Pancreas (tissue), 10 donors: ENCODE results near the gene SPACDR. TPM values are rescaled to one million over a fixed set of nuclear protein-coding genes. Genes with fewer than 3 reads are reported as not detected.
A peak's percentile ranks its signal among the peaks of the same experiment; 100 is the strongest.

Source experiments
- ATAC-seq, 4 donors: fragments of 200-7000 bp; cut with Tn5 transposase; one replicate each; pipeline versions ENCODE4 v1.8.0 to v1.9.1; 2020; ENCODE audit warnings: mild to moderate bottlenecking in 4 of 4, moderate library complexity in 4 of 4
- DNase-seq, 6 donors: peaks; one replicate each; pipeline ENCODE4 v3.0.0-alpha.2; 2020
- FAIRE-seq: peaks from 2 replicates; lab custom pipeline; 2012; peaks lifted over from hg19 to GRCh38; lab: Jason Lieb, UNC
- H3K27ac ChIP-seq, 4 donors: fragments of 200-600 bp; sonication (generic); 1 replicate in 3 of 4; 2 replicates in 1 of 4; pipeline versions ENCODE4 v1.5.0 to v1.8.0; 2020
- H3K27me3 ChIP-seq, 4 donors: fragments of 200-600 bp; one replicate each; pipeline ENCODE4 v1.8.0; 2021
- H3K36me3 ChIP-seq, 3 donors: fragments of 200-600 bp; sonication (generic) in 1 of 3; one replicate each; pipeline versions ENCODE4 v1.5.0 to v1.8.0; 2020 to 2021
- H3K4me1 ChIP-seq, 3 donors: fragments of 200-600 bp; one replicate each; pipeline ENCODE4 v1.8.0; 2021
- H3K4me3 ChIP-seq, 4 donors: fragments of 200-600 bp; sonication (generic) in 2 of 4; one replicate each; pipeline versions ENCODE4 v1.5.0 to v1.8.0; 2020 to 2021
- H3K9me3 ChIP-seq, 4 donors: fragments of 200-600 bp; one replicate each; pipeline ENCODE4 v1.8.0; 2021
- CTCF ChIP-seq, 4 donors: fragments of 200-600 bp; sonication (generic) in 3 of 4; IDR thresholded peaks; one replicate each; pipeline versions ENCODE4 v1.5.0 to v1.8.0; 2021; ENCODE audit warnings: antibody characterized with exemption in 4 of 4
- WGBS, 2 donors: extraction: QIAGEN DNeasy Blood & Tissue Kit; methylation state at CpG; one replicate each; pipeline ENCODE4 v1.1.7; 2013; 5-methylcytosine and 5-hydroxymethylcytosine counted together
- intact Hi-C, 3 donors: fragments of 100-400 bp; cut with DNase I; formaldehyde crosslinking; loops; one replicate each; pipeline versions ENCODE4 v1.11.1 to v1.14.2; 2022
- polyA plus RNA-seq, 2 donors: library from polyadenylated mRNA; stranded (reverse); fragments of 200-250 nt; gene quantifications; one replicate each; pipeline ENCODE4 v1.2.3, GENCODE V29; 2013
- total RNA-seq, 6 donors: library from RNA; stranded (reverse); fragmentation: NEBNext Ultra II Directional in 4 of 6; extraction: Animal tissue kit (Norgen Biotek cat#: 25700) in 4 of 6; gene quantifications; one replicate each; pipeline versions ENCODE4 v1.2.1 to v1.2.4, GENCODE V29; 2021 to 2023
- donor health status: healthy with polysubstance abuse.
- donor health status: DM: no; HTN: no; CAD: no; lungs with moderate emphysema.
- donor health status: DM: no; HTN: no; CAD: no.
- donor health status: control.
- donor health status: control.
- donor health status: Bipolar disorder and iron deficiency.
- donor health status: DM: yes; HTN: yes; CAD: no.
- donor health status: DM: no; HTN: no; CAD: no.
- donor health status: DM: no; HTN: no; CAD: no.
- donor health status: DM: yes; HTN: yes; CAD: no.

SPACDR gene
- total and polyA plus RNA-seq, 8 donors, result 0.24 to 0.68 (median 0.31) TPM; not detected in 4

- Histone ChIP-seq H3K4me1 (no peaks in the 10 kb centered on the region), H3K4me3 (no peak overlapping the region), H3K27me3 (no peaks in the 10 kb centered on the region), H3K36me3 (no peaks in the 10 kb centered on the region), H3K9me3 (no peaks in the 10 kb centered on the region), H3K27ac (no peak overlapping the region)
- FAIRE-seq (no peak), ATAC-seq (peak; percentile 69 to 92 (median 88)), DNase-seq (peak in 1 of 6 donors; percentile 26)
- WGBS, 2 donors, result 39 to 49% methylated on average over 12 of the region's 12 CpGs
- peak in 3 of 4 donors; percentile 33 to 51 (median 38) for TF ChIP-seq CTCF (IDR thresholded peaks at IDR 0.05)
- intact Hi-C loops, result no loop called here
Measured at GRCh38 chr7:100407285-100408180, 56.5 kb downstream of the SPACDR start.

GRCh38 chr7:100406767-100407166 is 57.3 kb downstream of the SPACDR start:
- H3K27me3 ChIP-seq, result no peaks in the 10 kb centered on the region
- no peaks in the 10 kb centered on the region for H3K4me1 ChIP-seq
- ATAC-seq (peak in 1 of 4 donors; percentile 54), DNase-seq (no peak), FAIRE-seq (no peak)
- no peaks in the 10 kb centered on the region for H3K9me3 ChIP-seq
- intact Hi-C loops, result no loop called here
- TF ChIP-seq CTCF (IDR thresholded peaks at IDR 0.05), result no peak
- no peaks in the 10 kb centered on the region for H3K36me3 ChIP-seq
- no peak overlapping the region for H3K27ac ChIP-seq
- WGBS, 2 donors, result 41% methylated on average over 6 of the region's 6 CpGs
- H3K4me3 ChIP-seq, result no peak overlapping the region

Other genes with a start within 250 kb of the SPACDR start
- under 1 TPM in 2 of 6 donors, not detected in 4; 0.22 to 0.34 TPM for gene PVRIG, start 244.3 kb downstream of the SPACDR start, total RNA-seq
- under 1 TPM in 1 of 2 donors, not detected in 1; 0.09 TPM for gene PVRIG, start 244.3 kb downstream of the SPACDR start, polyA plus RNA-seq
- not detected for gene SPDYE3, start 156.6 kb downstream of the SPACDR start, total RNA-seq
- under 1 TPM; 0.08 to 0.09 TPM for gene SPDYE3, start 156.6 kb downstream of the SPACDR start, polyA plus RNA-seq
- gene PILRB, start 106.1 kb downstream of the SPACDR start, total RNA-seq, result 10 to 100 TPM; 14.7 to 33.6 (median 20.1) TPM
- gene PILRB, start 106.1 kb downstream of the SPACDR start, polyA plus RNA-seq, result 100 to 1,000 TPM; 202 to 218 TPM
- 1 to 10 TPM in 5 of 6 donors, under 1 TPM in 1; 0.88 to 7.6 (median 2.8) TPM for gene PILRA, start 90.8 kb downstream of the SPACDR start, total RNA-seq
- 1 to 10 TPM; 3.8 to 4.8 TPM for gene PILRA, start 90.8 kb downstream of the SPACDR start, polyA plus RNA-seq
- gene ZCWPW1, start 35.6 kb downstream of the SPACDR start, total RNA-seq, result 1 to 10 TPM; 1.6 to 3.0 (median 2.0) TPM
- 10 to 100 TPM in 1 of 2 donors, 1 to 10 TPM in 1; 8.0 to 18.9 TPM for gene ZCWPW1, start 35.6 kb downstream of the SPACDR start, polyA plus RNA-seq
- 10 to 100 TPM; 11.1 to 17.5 (median 15.2) TPM for gene MEPCE, start 34.4 kb downstream of the SPACDR start, total RNA-seq
- gene MEPCE, start 34.4 kb downstream of the SPACDR start, polyA plus RNA-seq, result 10 to 100 TPM; 18.0 to 20.7 TPM
- gene PPP1R35, start 27.8 kb downstream of the SPACDR start, total RNA-seq, result 10 to 100 TPM; 10.8 to 18.9 (median 14.5) TPM
- 10 to 100 TPM; 60.4 to 65.8 TPM for gene PPP1R35, start 27.8 kb downstream of the SPACDR start, polyA plus RNA-seq
- gene TSC22D4, start 15.0 kb upstream of the SPACDR start, total RNA-seq, result 10 to 100 TPM; 17.4 to 36.8 (median 19.8) TPM
- 10 to 100 TPM; 37.1 to 44.6 TPM for gene TSC22D4, start 15.0 kb upstream of the SPACDR start, polyA plus RNA-seq
- gene NYAP1, start 19.7 kb upstream of the SPACDR start, total RNA-seq, result 1 to 10 TPM in 1 of 6 donors, under 1 TPM in 5; 0.25 to 1.1 (median 0.81) TPM
- gene NYAP1, start 19.7 kb upstream of the SPACDR start, polyA plus RNA-seq, result 1 to 10 TPM; 3.7 to 4.8 TPM
- gene AGFG2, start 74.9 kb upstream of the SPACDR start, total RNA-seq, result 10 to 100 TPM; 13.6 to 33.1 (median 21.4) TPM
- 10 to 100 TPM; 24.5 to 41.0 TPM for gene AGFG2, start 74.9 kb upstream of the SPACDR start, polyA plus RNA-seq
- 1 to 10 TPM in 3 of 6 donors, under 1 TPM in 3; 0.39 to 7.5 (median 1.0) TPM for gene SAP25, start 109.6 kb upstream of the SPACDR start, total RNA-seq
- 10 to 100 TPM; 14.7 to 17.8 TPM for gene SAP25, start 109.6 kb upstream of the SPACDR start, polyA plus RNA-seq
- gene LRCH4, start 121.9 kb upstream of the SPACDR start, total RNA-seq, result 10 to 100 TPM; 16.4 to 40.7 (median 23.3) TPM
- gene LRCH4, start 121.9 kb upstream of the SPACDR start, polyA plus RNA-seq, result 100 to 1,000 TPM in 1 of 2 donors, 10 to 100 TPM in 1; 78.5 to 106 TPM
- gene FBXO24, start 122.1 kb upstream of the SPACDR start, total RNA-seq, result under 1 TPM; 0.31 to 0.88 (median 0.63) TPM
- gene FBXO24, start 122.1 kb upstream of the SPACDR start, polyA plus RNA-seq, result 1 to 10 TPM; 1.9 to 2.0 TPM
- 10 to 100 TPM in 3 of 6 donors, 1 to 10 TPM in 3; 5.7 to 49.7 (median 15.6) TPM for gene PCOLCE, start 138.1 kb upstream of the SPACDR start, total RNA-seq
- 10 to 100 TPM; 31.7 to 39.0 TPM for gene PCOLCE, start 138.1 kb upstream of the SPACDR start, polyA plus RNA-seq
- gene MOSPD3, start 148.3 kb upstream of the SPACDR start, total RNA-seq, result 10 to 100 TPM in 3 of 6 donors, 1 to 10 TPM in 3; 6.8 to 10.7 (median 9.0) TPM
- gene MOSPD3, start 148.3 kb upstream of the SPACDR start, polyA plus RNA-seq, result 10 to 100 TPM; 14.8 to 19.7 TPM
- gene TFR2, start 177.3 kb upstream of the SPACDR start, total RNA-seq, result 1 to 10 TPM in 3 of 6 donors, under 1 TPM in 3; 0.28 to 1.2 (median 0.76) TPM
- gene TFR2, start 177.3 kb upstream of the SPACDR start, polyA plus RNA-seq, result 1 to 10 TPM; 1.1 to 1.2 TPM
- gene ACTL6B, start 192.2 kb upstream of the SPACDR start, total RNA-seq, result under 1 TPM; 0.23 to 0.98 (median 0.57) TPM
- gene ACTL6B, start 192.2 kb upstream of the SPACDR start, polyA plus RNA-seq, result 1 to 10 TPM; 1.7 to 7.7 TPM
- gene GNB2, start 209.5 kb upstream of the SPACDR start, total RNA-seq, result 100 to 1,000 TPM in 5 of 6 donors, 10 to 100 TPM in 1; 84.7 to 118 (median 104) TPM
- gene GNB2, start 209.5 kb upstream of the SPACDR start, polyA plus RNA-seq, result 100 to 1,000 TPM in 1 of 2 donors, 10 to 100 TPM in 1; 82.2 to 151 TPM
- gene GIGYF1, start 230.0 kb upstream of the SPACDR start, total RNA-seq, result 10 to 100 TPM; 19.2 to 33.9 (median 26.9) TPM
- gene GIGYF1, start 230.0 kb upstream of the SPACDR start, polyA plus RNA-seq, result 10 to 100 TPM; 48.8 to 76.2 TPM
- gene POP7, start 241.9 kb upstream of the SPACDR start, total RNA-seq, result 10 to 100 TPM; 10.5 to 19.2 (median 13.8) TPM
- gene POP7, start 241.9 kb upstream of the SPACDR start, polyA plus RNA-seq, result 10 to 100 TPM; 20.5 to 26.1 TPM